Measurements from ENCODE around the gene PGP.

- TF ChIP-seq ZNF24 (IDR thresholded peaks at IDR 0.05): no peak
- TF ChIP-seq CTCF (IDR thresholded peaks at IDR 0.05 in 2 of 3, conservative IDR thresholded peaks at IDR 0.05 in 1 of 3; ENCODE audit: control insufficient read depth in 2 of 3, extremely low read depth in 1 of 3, insufficient read depth in 1 of 3, low read depth in 3 of 3, low read length in 3 of 3): no peak
- TF ChIP-seq CEBPB (IDR thresholded peaks at IDR 0.05; ENCODE audit: borderline replicate concordance in 1 of 2, low read depth in 2 of 2, low read length in 2 of 2): no peak
- no peak for TF ChIP-seq POLR2A (IDR thresholded peaks at IDR 0.05; ENCODE audit: low read depth, low read length)
- no peak for TF ChIP-seq FOXK2 (IDR thresholded peaks at IDR 0.05)
- TF ChIP-seq SIX5 (IDR thresholded peaks at IDR 0.05; ENCODE audit: low read depth, low read length, severe bottlenecking): no peak
- no peak for TF ChIP-seq ELK1 (IDR thresholded peaks at IDR 0.05; ENCODE audit: low read depth, low read length)
- no peak for TF ChIP-seq KDM1A (IDR thresholded peaks at IDR 0.05; ENCODE audit: borderline replicate concordance)
- TF ChIP-seq EZH2 (IDR thresholded peaks at IDR 0.05; ENCODE audit: borderline replicate concordance, control insufficient read depth, low read depth, low read length): no peak
- TF ChIP-seq PML (IDR thresholded peaks at IDR 0.05; ENCODE audit: low read length): no peak
- TF ChIP-seq SP1 (IDR thresholded peaks at IDR 0.05; ENCODE audit: low read depth, low read length): no peak
- TF ChIP-seq SIN3A (IDR thresholded peaks at IDR 0.05; ENCODE audit: low read depth, low read length): no peak
Measured at GRCh38 chr16:2244926-2245795, 30.5 kb upstream of the PGP start.
